ENCODE data around the gene HOXA9.

GRCh38 chr7:27122077-27122910 is 43.0 kb downstream of the HOXA9 start:
- TF ChIP-seq, protein P1, sequence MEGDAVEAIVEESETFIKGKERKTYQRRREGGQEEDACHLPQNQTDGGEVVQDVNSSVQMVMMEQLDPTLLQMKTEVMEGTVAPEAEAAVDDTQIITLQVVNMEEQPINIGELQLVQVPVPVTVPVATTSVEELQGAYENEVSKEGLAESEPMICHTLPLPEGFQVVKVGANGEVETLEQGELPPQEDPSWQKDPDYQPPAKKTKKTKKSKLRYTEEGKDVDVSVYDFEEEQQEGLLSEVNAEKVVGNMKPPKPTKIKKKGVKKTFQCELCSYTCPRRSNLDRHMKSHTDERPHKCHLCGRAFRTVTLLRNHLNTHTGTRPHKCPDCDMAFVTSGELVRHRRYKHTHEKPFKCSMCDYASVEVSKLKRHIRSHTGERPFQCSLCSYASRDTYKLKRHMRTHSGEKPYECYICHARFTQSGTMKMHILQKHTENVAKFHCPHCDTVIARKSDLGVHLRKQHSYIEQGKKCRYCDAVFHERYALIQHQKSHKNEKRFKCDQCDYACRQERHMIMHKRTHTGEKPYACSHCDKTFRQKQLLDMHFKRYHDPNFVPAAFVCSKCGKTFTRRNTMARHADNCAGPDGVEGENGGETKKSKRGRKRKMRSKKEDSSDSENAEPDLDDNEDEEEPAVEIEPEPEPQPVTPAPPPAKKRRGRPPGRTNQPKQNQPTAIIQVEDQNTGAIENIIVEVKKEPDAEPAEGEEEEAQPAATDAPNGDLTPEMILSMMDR (IDR thresholded peaks at IDR 0.05; ENCODE audit: control extremely low read depth in 1 of 3, insufficient read depth in 1 of 3, low read depth in 1 of 3, low read length in 3 of 3) = no peak
- no peak for TF ChIP-seq TAF1 (IDR thresholded peaks at IDR 0.05; ENCODE audit: low read depth, low read length)
- no peak for TF ChIP-seq POLR2A (IDR thresholded peaks at IDR 0.05; ENCODE audit: control extremely low read depth in 1 of 2, low read depth in 2 of 2, low read length in 2 of 2)

Measured in H1 (cell line).